Chondrocyte (in vitro differentiated cells): ENCODE measurements around the gene DDX50. TPM values are rescaled to one million over a fixed set of nuclear protein-coding genes. Genes with fewer than 3 reads are reported as not detected.

ENCODE experiments used
- DNase-seq: peaks from one replicate; pipeline ENCODE4 v3.0.0; 2021; ENCODE audit warnings: mixed read lengths, low spot score
- H3K27ac Mint-ChIP-seq: one replicate; pipeline ENCODE4 v1.8.0; 2021; ENCODE audit warnings: mild to moderate bottlenecking, moderate library complexity, mixed read lengths; ENCODE audit not compliant: unreplicated experiment
- H3K27me3 Mint-ChIP-seq: 2 replicates; pipeline ENCODE4 v1.8.0; 2021; ENCODE audit warnings: low read depth, mixed read lengths
- H3K36me3 Mint-ChIP-seq: 2 replicates; pipeline ENCODE4 v1.8.0; 2021; ENCODE audit warnings: low read depth, mixed read lengths
- H3K4me1 Mint-ChIP-seq: 2 replicates; pipeline ENCODE4 v1.8.0; 2021; ENCODE audit warnings: low read depth, mild to moderate bottlenecking, mixed read lengths
- H3K4me3 Mint-ChIP-seq: one replicate; pipeline ENCODE4 v1.8.0; 2021; ENCODE audit warnings: mild to moderate bottlenecking, moderate library complexity, mixed read lengths; ENCODE audit not compliant: unreplicated experiment
- H3K9me3 Mint-ChIP-seq: 2 replicates; pipeline ENCODE4 v1.8.0; 2021; ENCODE audit warnings: low read depth, mixed read lengths
- CTCF ChIP-seq: fragments of 200-600 bp; sonication (generic); IDR thresholded peaks from 2 replicates; pipeline ENCODE4 v1.5.0; 2021; ENCODE audit warnings: antibody characterized with exemption, mild to moderate bottlenecking, moderate library complexity
- total RNA-seq: library from RNA; stranded (reverse); gene quantifications from 3 replicates; pipeline ENCODE4 v1.2.1, GENCODE V29; 2021

The DDX50 gene
- total RNA-seq, 1 donor from 2014 or later = 35.9 TPM

- Mint-ChIP-seq H3K4me1 (peaks cover 6% of the 10 kb centered on the region), H3K9me3 (no peaks in the 10 kb centered on the region), H3K36me3 (no peaks in the 10 kb centered on the region), H3K27me3 (no peaks in the 10 kb centered on the region), H3K27ac (no peak overlapping the region), H3K4me3 (no peak overlapping the region)
- TF ChIP-seq CTCF = no peak
- DNase-seq = no peak
These were observed 6.1 kb upstream of the DDX50 start for GRCh38 chr10:68895041-68895440.

GRCh38 chr10:68897336-68897741 is 3.8 kb upstream of the DDX50 start:
- Mint-ChIP-seq H3K4me3 (no peak overlapping the region), H3K9me3 (no peaks in the 10 kb centered on the region), H3K36me3 (no peaks in the 10 kb centered on the region), H3K4me1 (peaks cover 20% of the 10 kb centered on the region), H3K27me3 (no peaks in the 10 kb centered on the region), H3K27ac (no peak overlapping the region)
- TF ChIP-seq CTCF = peak; percentile 88
- no peak for DNase-seq

- Mint-ChIP-seq H3K4me3 (no peak overlapping the region), H3K36me3 (peaks cover 2% of the 10 kb centered on the region), H3K9me3 (no peaks in the 10 kb centered on the region), H3K27me3 (no peaks in the 10 kb centered on the region), H3K27ac (peak overlapping the region; percentile 24), H3K4me1 (peaks cover 32% of the 10 kb centered on the region)
- no peak for TF ChIP-seq CTCF
- DNase-seq = no peak
These were observed 1.8 kb upstream of the DDX50 start for GRCh38 chr10:68899186-68899745.

- Mint-ChIP-seq H3K4me1 (peaks cover 36% of the 10 kb centered on the region), H3K27me3 (no peaks in the 10 kb centered on the region), H3K4me3 (peak overlapping the region; percentile 95), H3K9me3 (no peaks in the 10 kb centered on the region), H3K36me3 (peaks cover 2% of the 10 kb centered on the region), H3K27ac (peak overlapping the region; percentile 100)
- TF ChIP-seq CTCF = no peak
- peak; percentile 92 for DNase-seq
These were observed 549 bp upstream of the DDX50 start for GRCh38 chr10:68900427-68901104.

GRCh38 chr10:68902382-68902781 is 1.3 kb downstream of the DDX50 start:
- Mint-ChIP-seq H3K36me3 (peaks cover 9% of the 10 kb centered on the region), H3K4me1 (peaks cover 35% of the 10 kb centered on the region), H3K27ac (peak overlapping the region; percentile 37), H3K4me3 (peak overlapping the region; percentile 95), H3K9me3 (no peaks in the 10 kb centered on the region), H3K27me3 (no peaks in the 10 kb centered on the region)
- DNase-seq = no peak
- no peak for TF ChIP-seq CTCF
